ENCODE measurements around the gene DHX8. TPM values are rescaled to one million over a fixed set of nuclear protein-coding genes. Genes with fewer than 3 reads are reported as not detected.

Gene DHX8
- total and polyA plus RNA-seq, 10 of the 15 experiments (the other 5 are each of a cell fraction or from before 2014, with no cell fraction given) = 27.6 to 50.4 (median 35.7) TPM

DNA sequence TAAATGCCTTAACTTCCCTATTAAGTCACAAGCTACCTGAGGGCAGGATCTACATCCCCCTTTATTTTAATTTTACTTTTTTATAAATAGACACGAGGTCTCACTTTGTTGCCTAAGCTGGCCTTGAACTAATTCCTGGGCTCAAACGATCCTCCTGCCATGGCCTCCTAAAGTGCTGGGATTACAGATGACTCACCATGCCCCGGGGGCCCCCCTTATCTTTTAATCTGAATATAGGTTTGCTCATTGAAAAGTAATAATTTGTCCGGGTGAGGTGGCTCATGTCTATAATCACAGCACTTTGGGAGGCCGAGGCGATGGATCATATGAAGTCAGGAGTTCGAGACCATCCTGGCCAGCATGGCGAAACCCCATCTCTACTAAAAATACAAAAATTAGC, 48.2 kb downstream of the DHX8 start (continued):
- TF ChIP-seq TAF1 (IDR thresholded peaks at IDR 0.05; ENCODE audit: borderline replicate concordance, low read depth, low read length) (no peak), MEF2A (IDR thresholded peaks at IDR 0.05; ENCODE audit: insufficient read depth, low read depth, low read length) (no peak), JUNB (IDR thresholded peaks at IDR 0.05) (no peak), NFIC (IDR thresholded peaks at IDR 0.05; ENCODE audit: low read depth, low read length) (no peak)
- TF ChIP-seq, protein P1, sequence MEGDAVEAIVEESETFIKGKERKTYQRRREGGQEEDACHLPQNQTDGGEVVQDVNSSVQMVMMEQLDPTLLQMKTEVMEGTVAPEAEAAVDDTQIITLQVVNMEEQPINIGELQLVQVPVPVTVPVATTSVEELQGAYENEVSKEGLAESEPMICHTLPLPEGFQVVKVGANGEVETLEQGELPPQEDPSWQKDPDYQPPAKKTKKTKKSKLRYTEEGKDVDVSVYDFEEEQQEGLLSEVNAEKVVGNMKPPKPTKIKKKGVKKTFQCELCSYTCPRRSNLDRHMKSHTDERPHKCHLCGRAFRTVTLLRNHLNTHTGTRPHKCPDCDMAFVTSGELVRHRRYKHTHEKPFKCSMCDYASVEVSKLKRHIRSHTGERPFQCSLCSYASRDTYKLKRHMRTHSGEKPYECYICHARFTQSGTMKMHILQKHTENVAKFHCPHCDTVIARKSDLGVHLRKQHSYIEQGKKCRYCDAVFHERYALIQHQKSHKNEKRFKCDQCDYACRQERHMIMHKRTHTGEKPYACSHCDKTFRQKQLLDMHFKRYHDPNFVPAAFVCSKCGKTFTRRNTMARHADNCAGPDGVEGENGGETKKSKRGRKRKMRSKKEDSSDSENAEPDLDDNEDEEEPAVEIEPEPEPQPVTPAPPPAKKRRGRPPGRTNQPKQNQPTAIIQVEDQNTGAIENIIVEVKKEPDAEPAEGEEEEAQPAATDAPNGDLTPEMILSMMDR (IDR thresholded peaks at IDR 0.05 in 2 of 3, conservative IDR thresholded peaks at IDR 0.05 in 1 of 3; ENCODE audit: control insufficient read depth in 2 of 3, extremely low read depth in 1 of 3, insufficient read depth in 1 of 3, low read depth in 3 of 3, low read length in 3 of 3) = no peak

DNA sequence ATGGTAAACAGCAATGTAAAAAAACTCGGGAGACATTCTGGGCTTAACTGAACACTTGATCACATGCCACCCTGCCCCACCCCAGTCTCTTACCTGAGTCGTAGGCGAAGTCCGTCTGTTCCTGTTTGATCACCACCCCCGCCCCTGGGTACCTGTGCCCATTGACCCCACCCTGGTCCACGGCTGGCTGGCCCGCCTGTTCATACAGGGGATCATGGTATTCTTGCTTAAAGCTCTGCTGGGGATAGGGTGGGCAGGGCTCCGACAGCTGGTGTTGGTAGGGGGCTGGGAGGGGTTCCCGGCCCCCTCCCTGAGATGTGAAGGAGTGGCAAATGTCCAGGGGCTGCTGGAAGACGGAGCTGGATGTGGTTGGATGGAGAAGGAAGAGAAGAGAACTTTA, 48.8 kb downstream of the DHX8 start:
- BruUV-seq (replicated peaks) = no TSS peak
- Histone ChIP-seq H3K4me3 (no peak overlapping the region), H3K4me2 (ENCODE audit: control insufficient read depth, insufficient read depth) (no peak overlapping the region), H3K27me3 (replicated peaks in 1 of 2; ENCODE audit: control insufficient read depth in 2 of 2, insufficient read depth in 2 of 2, low read length in 1 of 2) (no peaks in the 10 kb centered on the region), H3K9me3 (replicated peaks; ENCODE audit: control insufficient read depth, insufficient read depth, low read length) (no peaks in the 10 kb centered on the region), H2AFZ (ENCODE audit: control insufficient read depth, low read depth, low read length) (no peak overlapping the region), H3K4me1 (ENCODE audit: control insufficient read depth, insufficient read depth, low read length) (no peaks in the 10 kb centered on the region), H4K20me1 (ENCODE audit: control insufficient read depth, insufficient read depth) (no peaks in the 10 kb centered on the region), H3K9ac (ENCODE audit: control insufficient read depth, insufficient read depth, low read length) (no peak overlapping the region), H3K27ac (ENCODE audit: control insufficient read depth, insufficient read depth) (no peak overlapping the region), H3K79me2 (ENCODE audit: control insufficient read depth, insufficient read depth, low read length) (no peaks in the 10 kb centered on the region), H3K36me3 (ENCODE audit: control insufficient read depth in 2 of 2, insufficient read depth in 2 of 2, low read length in 1 of 2) (peaks cover 0 to 3% of the 10 kb centered on the region in 2 experiments; a peak in 2 of 4 replicates)
- ATAC-seq (no peak), FAIRE-seq (no peak), DNase-seq (ENCODE audit: low read depth, low spot score) (no peak)
- ChIA-PET POLR2A (no interaction called here), CTCF (interaction anchor here (1.3 kb wide), 1 partner anchor 15 kb away, joined by 4 read pairs; no protein-coding TSS in a partner anchor), RAD21 (ENCODE audit: unreplicated experiment) (no interaction called here), SMC1A (ENCODE audit: uncharacterized antibody, unreplicated experiment) (no interaction called here)
- in situ Hi-C loops (cut with MboI) = no loop called here
- 85% methylated on average over 9 of the region's 10 CpGs for WGBS (ENCODE audit: insufficient coverage, insufficient replicate concordance, low lambda C conversion rate, missing lambda C conversion rate)
- intact Hi-C loops (cut with micrococcal nuclease; ENCODE audit: unreplicated experiment) = no loop called here
- TF ChIP-seq, protein P2, sequence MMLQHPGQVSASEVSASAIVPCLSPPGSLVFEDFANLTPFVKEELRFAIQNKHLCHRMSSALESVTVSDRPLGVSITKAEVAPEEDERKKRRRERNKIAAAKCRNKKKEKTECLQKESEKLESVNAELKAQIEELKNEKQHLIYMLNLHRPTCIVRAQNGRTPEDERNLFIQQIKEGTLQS (IDR thresholded peaks at IDR 0.05; ENCODE audit: borderline replicate concordance, extremely low read depth, low read depth, low read length) = no peak
- TF ChIP-seq SUPT20H (IDR thresholded peaks at IDR 0.05; ENCODE audit: borderline replicate concordance, control insufficient read depth, low read depth, low read length) (no peak), NFYB (IDR thresholded peaks at IDR 0.05; ENCODE audit: insufficient read depth, low read depth, low read length) (no peak), RUNX3 (IDR thresholded peaks at IDR 0.05; ENCODE audit: low read length) (no peak), POU2F2 (IDR thresholded peaks at IDR 0.05; ENCODE audit: borderline replicate concordance, low read depth, low read length) (no peak), FOXK2 (IDR thresholded peaks at IDR 0.05) (no peak), TCF12 (IDR thresholded peaks at IDR 0.05; ENCODE audit: low read depth, low read length) (no peak), MEF2A (IDR thresholded peaks at IDR 0.05; ENCODE audit: insufficient read depth, low read depth, low read length) (no peak), HDAC6 (IDR thresholded peaks at IDR 0.05; ENCODE audit: unreplicated experiment) (no peak), MTA2 (IDR thresholded peaks at IDR 0.05; ENCODE audit: low read depth) (no peak), HDGF (IDR thresholded peaks at IDR 0.05) (no peak)
- TF ChIP-seq, protein P3, sequence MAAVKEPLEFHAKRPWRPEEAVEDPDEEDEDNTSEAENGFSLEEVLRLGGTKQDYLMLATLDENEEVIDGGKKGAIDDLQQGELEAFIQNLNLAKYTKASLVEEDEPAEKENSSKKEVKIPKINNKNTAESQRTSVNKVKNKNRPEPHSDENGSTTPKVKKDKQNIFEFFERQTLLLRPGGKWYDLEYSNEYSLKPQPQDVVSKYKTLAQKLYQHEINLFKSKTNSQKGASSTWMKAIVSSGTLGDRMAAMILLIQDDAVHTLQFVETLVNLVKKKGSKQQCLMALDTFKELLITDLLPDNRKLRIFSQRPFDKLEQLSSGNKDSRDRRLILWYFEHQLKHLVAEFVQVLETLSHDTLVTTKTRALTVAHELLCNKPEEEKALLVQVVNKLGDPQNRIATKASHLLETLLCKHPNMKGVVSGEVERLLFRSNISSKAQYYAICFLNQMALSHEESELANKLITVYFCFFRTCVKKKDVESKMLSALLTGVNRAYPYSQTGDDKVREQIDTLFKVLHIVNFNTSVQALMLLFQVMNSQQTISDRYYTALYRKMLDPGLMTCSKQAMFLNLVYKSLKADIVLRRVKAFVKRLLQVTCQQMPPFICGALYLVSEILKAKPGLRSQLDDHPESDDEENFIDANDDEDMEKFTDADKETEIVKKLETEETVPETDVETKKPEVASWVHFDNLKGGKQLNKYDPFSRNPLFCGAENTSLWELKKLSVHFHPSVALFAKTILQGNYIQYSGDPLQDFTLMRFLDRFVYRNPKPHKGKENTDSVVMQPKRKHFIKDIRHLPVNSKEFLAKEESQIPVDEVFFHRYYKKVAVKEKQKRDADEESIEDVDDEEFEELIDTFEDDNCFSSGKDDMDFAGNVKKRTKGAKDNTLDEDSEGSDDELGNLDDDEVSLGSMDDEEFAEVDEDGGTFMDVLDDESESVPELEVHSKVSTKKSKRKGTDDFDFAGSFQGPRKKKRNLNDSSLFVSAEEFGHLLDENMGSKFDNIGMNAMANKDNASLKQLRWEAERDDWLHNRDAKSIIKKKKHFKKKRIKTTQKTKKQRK (IDR thresholded peaks at IDR 0.05; ENCODE audit: low read depth, low read length) = no peak
- TF ChIP-seq, protein P4, sequence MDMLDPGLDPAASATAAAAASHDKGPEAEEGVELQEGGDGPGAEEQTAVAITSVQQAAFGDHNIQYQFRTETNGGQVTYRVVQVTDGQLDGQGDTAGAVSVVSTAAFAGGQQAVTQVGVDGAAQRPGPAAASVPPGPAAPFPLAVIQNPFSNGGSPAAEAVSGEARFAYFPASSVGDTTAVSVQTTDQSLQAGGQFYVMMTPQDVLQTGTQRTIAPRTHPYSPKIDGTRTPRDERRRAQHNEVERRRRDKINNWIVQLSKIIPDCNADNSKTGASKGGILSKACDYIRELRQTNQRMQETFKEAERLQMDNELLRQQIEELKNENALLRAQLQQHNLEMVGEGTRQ (IDR thresholded peaks at IDR 0.05; ENCODE audit: borderline replicate concordance, low read depth, low read length) = no peak
